ENCODE data around the gene RUSC2.

Gene RUSC2

GRCh38 chr9:35517131-35517530 lies 27.2 kb downstream of the RUSC2 start:
- Histone ChIP-seq H3K79me2 (ENCODE audit: insufficient read depth, low read depth) (no peaks in the 10 kb centered on the region), H2AFZ (ENCODE audit: low read depth) (no peak overlapping the region), H3K27me3 (ENCODE audit: insufficient read depth, low read depth) (no peaks in the 10 kb centered on the region), H3K9ac (no peak overlapping the region), H3K4me3 (IDR thresholded peaks at IDR 0.05; ENCODE audit: insufficient read depth, low read depth, low read length) (no peak overlapping the region), H3K27ac (no peak overlapping the region), H3K4me1 (ENCODE audit: low read depth, poor library complexity, severe bottlenecking) (no peaks in the 10 kb centered on the region), H3K36me3 (ENCODE audit: insufficient read depth) (no peaks in the 10 kb centered on the region), H4K20me1 (ENCODE audit: insufficient read depth) (no peaks in the 10 kb centered on the region), H3K4me2 (no peak overlapping the region)
- TF ChIP-seq CTCF (conservative IDR thresholded peaks at IDR 0.05; ENCODE audit: low read depth, low read length), result no peak

- no peaks in the 10 kb centered on the region for H3K4me1 ChIP-seq (ENCODE audit: low read depth, poor library complexity, severe bottlenecking)
- no peaks in the 10 kb centered on the region for H3K27me3 ChIP-seq (ENCODE audit: insufficient read depth, low read depth)
- no peak overlapping the region for H2AFZ ChIP-seq (ENCODE audit: low read depth)
- H3K27ac ChIP-seq, result no peak overlapping the region
- no peak overlapping the region for H3K4me3 ChIP-seq (IDR thresholded peaks at IDR 0.05; ENCODE audit: insufficient read depth, low read depth, low read length)
- no peaks in the 10 kb centered on the region for H4K20me1 ChIP-seq (ENCODE audit: insufficient read depth)
- H3K36me3 ChIP-seq (ENCODE audit: insufficient read depth), result no peaks in the 10 kb centered on the region
- H3K4me2 ChIP-seq, result no peak overlapping the region
- TF ChIP-seq CTCF (conservative IDR thresholded peaks at IDR 0.05; ENCODE audit: low read depth, low read length), result no peak
- no peak overlapping the region for H3K9ac ChIP-seq
- no peaks in the 10 kb centered on the region for H3K79me2 ChIP-seq (ENCODE audit: insufficient read depth, low read depth)
These were observed 27.8 kb downstream of the RUSC2 start for GRCh38 chr9:35517552-35518224.

GRCh38 chr9:35518225-35518821 lies 28.4 kb downstream of the RUSC2 start:
- Histone ChIP-seq H3K9ac (no peak overlapping the region), H3K79me2 (ENCODE audit: insufficient read depth, low read depth) (no peaks in the 10 kb centered on the region), H3K27me3 (ENCODE audit: insufficient read depth, low read depth) (no peaks in the 10 kb centered on the region), H4K20me1 (ENCODE audit: insufficient read depth) (no peaks in the 10 kb centered on the region), H3K4me1 (ENCODE audit: low read depth, poor library complexity, severe bottlenecking) (no peaks in the 10 kb centered on the region), H3K4me3 (IDR thresholded peaks at IDR 0.05; ENCODE audit: insufficient read depth, low read depth, low read length) (no peak overlapping the region), H3K27ac (no peak overlapping the region), H3K4me2 (no peak overlapping the region), H3K36me3 (ENCODE audit: insufficient read depth) (no peaks in the 10 kb centered on the region), H2AFZ (ENCODE audit: low read depth) (no peak overlapping the region)
- TF ChIP-seq CTCF (conservative IDR thresholded peaks at IDR 0.05; ENCODE audit: low read depth, low read length), result no peak

GRCh38 chr9:35518981-35519679 lies 29.2 kb downstream of the RUSC2 start:
- Histone ChIP-seq H3K4me1 (ENCODE audit: low read depth, poor library complexity, severe bottlenecking) (no peaks in the 10 kb centered on the region), H4K20me1 (ENCODE audit: insufficient read depth) (no peaks in the 10 kb centered on the region), H3K4me2 (no peak overlapping the region), H3K79me2 (ENCODE audit: insufficient read depth, low read depth) (no peaks in the 10 kb centered on the region), H3K27me3 (ENCODE audit: insufficient read depth, low read depth) (no peaks in the 10 kb centered on the region), H2AFZ (ENCODE audit: low read depth) (no peak overlapping the region), H3K36me3 (ENCODE audit: insufficient read depth) (no peaks in the 10 kb centered on the region), H3K27ac (no peak overlapping the region), H3K9ac (no peak overlapping the region), H3K4me3 (IDR thresholded peaks at IDR 0.05; ENCODE audit: insufficient read depth, low read depth, low read length) (no peak overlapping the region)
- TF ChIP-seq CTCF (conservative IDR thresholded peaks at IDR 0.05; ENCODE audit: low read depth, low read length), result no peak

All from KMS-11 (cell line).